Fibroblast of skin of left biceps (primary cell): Measurements from ENCODE around the gene TNFSF13B.
"Not testable (repeated sequence)": the region's sequence is repeated elsewhere in the genome, so short reads cannot be mapped to it uniquely, and the experiment has no call there.

Experiments used
- DNase-seq, 2 experiments: peaks; one replicate each; pipeline ENCODE4 v3.0.0-alpha.2; 2013; ENCODE audit warnings: low read depth in 2 of 2

TNFSF13B gene

DNA sequence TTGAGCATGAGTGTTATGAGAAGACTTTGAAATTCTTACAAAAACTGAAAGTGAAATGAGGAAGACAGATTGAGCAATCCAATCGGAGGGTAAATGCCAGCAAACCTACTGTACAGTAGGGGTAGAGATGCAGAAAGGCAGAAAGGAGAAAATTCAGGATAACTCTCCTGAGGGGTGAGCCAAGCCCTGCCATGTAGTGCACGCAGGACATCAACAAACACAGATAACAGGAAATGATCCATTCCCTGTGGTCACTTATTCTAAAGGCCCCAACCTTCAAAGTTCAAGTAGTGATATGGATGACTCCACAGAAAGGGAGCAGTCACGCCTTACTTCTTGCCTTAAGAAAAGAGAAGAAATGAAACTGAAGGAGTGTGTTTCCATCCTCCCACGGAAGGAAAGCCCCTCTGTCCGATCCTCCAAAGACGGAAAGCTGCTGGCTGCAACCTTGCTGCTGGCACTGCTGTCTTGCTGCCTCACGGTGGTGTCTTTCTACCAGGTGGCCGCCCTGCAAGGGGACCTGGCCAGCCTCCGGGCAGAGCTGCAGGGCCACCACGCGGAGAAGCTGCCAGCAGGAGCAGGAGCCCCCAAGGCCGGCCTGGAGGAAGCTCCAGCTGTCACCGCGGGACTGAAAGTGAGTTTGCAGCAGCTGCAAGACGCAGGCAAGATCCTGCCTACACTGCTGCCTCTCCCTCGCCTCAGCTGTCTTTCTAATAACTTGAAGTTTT lies at the start of gene TNFSF13B:
Gene TNFSF13B (plus strand): TSS at position 118 of the 728 bp plus-strand sequence. CDS start 178 bp downstream, at position 296.
- DNase-seq, result no peak

GRCh38 chr13:108220041-108220440 lies 49.5 kb upstream of the TNFSF13B start:
- no peak for DNase-seq

GRCh38 chr13:108223687-108224503 lies 45.6 kb upstream of the TNFSF13B start:
- DNase-seq, result no peak

GRCh38 chr13:108225440-108225839 lies 44.1 kb upstream of the TNFSF13B start:
- DNase-seq, result no peak

DNA sequence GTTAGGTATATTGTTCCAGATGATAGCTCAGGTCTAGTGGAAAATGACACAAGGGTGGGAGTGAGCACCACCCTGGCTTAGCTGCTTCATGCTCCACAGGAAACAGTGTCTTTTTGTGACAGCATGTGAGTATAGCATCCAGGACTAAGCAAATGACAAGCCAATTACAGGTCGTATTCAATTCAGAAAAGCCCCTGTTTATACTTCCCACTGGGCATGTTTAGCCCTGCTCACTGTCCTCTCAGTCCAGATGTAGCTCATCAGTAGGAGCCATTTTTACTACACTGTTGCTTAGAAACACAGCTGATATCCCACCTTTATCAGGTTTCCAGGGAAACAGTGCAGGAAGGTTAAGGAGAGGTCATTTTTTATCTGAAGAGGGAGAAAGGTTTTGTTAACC lies 43.3 kb upstream of the TNFSF13B start:
- DNase-seq, result no peak

DNA sequence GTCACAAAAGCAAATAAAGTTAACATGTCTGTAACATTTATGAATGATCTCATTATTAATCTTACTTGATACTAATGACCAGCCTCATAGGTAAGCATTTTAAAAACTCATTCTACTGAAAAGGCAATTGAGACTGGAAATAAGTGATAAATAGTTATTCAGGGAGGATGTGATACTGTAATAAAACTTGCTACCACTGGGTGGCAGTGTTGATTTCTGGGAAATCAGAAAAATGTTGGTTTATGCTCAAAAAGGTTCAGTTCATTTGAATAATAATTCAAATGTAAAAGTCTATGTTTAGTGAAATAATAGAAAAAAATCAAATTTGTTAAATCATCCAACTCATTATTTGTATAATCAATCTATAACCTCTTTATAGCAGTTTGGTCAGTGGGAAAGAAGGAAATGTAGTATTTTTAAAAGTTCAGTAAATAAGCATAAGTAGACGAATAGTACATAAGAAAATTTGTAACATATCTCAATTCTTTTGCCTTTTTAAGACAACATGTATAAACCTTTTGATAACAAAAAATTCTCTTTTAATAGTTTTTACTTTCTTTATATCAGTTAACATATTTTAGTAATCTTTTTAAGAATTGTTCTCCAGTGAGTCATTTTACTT lies 41.8 kb upstream of the TNFSF13B start:
- DNase-seq, result no peak

DNA sequence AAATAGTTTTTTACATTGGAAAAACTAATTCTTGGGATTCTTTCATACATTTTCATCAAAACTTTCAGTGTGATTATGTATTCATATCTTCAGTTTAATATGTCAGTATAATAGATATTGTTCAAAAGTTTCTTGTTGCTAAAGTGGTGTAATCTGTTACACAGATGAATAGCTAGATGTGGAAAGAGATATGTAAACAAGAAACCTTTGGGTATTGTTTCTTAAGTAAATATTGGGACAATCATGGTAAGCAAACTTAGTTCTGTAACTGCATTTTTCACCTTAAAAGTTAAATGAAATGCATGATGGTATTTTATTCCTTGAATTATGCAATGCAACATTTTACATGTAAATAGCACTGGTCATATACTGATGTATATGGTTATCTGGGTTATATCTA lies 39.1 kb upstream of the TNFSF13B start:
- DNase-seq, result no peak

DNA sequence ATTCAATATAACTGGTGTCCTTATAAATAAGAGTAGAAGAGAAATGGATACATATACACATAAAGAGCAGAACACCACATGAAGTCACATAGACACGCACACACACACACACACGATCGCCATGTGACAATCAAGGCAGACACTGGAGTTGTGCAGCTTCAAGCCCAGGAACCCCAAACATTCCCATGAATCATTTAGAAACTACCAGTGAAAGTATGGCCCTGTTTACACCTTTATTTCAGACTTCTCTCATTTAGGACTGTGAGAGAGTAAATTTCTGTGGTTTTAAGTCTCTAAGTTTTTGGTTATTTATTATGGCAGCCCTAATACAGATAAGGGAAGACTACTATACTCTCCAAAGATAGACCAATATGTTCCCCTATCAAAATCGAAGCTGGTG lies 20.4 kb upstream of the TNFSF13B start:
- no peak for DNase-seq

DNA sequence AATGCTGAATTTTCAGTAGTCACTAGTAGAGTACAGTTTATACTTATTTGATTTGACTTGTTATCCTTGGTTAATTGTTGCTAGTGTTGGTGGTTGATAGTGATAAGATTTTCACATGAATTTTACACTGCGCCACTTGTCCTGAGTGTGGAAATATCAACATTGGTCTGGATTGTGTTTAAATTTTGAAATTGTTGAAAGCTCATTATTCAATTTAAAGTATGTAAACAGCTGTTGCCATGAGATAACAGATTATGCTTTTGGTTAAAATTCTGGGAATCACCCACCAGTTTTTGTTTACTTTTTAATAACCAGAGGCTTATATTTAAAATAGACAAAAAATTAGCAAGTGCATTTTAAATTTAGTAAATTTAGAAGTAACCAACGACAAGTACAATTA lies 12.3 kb upstream of the TNFSF13B start:
- DNase-seq, result no peak

GRCh38 chr13:108263621-108264355 lies 5.7 kb upstream of the TNFSF13B start:
- DNase-seq, result no peak

DNA sequence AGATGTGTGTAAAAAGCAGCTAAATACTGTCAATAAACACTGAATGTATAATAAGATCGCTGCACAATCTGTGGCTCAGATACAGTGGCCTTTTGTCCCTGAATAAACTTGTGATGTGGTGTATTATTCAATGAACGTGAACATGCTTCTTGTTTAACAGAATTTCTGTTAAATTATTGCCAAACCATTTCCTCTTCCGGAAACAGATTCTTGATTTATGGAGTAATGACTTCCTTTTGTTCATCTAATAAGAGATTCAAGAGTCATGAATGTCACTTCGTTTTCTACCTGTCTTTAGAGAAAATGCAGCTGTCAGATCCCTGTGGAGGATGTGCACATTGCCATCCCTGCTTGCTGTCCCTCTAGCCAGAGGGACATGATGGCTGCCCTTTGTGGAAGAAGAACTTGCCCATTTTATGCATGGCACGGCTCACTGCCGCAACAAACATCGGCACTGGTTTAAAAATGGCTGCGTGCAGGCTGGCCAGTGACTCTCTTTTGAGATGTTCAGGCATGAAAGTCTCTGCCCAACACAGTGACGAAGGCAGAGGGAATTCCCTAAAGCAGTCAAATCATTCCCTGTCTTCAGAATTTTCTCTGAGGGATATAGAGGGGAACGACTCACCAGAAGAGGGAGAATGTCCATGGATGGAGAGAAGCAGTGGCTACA lies 3.1 kb upstream of the TNFSF13B start:
- no peak for DNase-seq

- no peak for DNase-seq
Observed at GRCh38 chr13:108267347-108267746, 2.2 kb upstream of the TNFSF13B start.

GRCh38 chr13:108267855-108268254 lies 1.7 kb upstream of the TNFSF13B start:
- DNase-seq, result not testable (repeated sequence)

GRCh38 chr13:108268466-108269112 lies 929 bp upstream of the TNFSF13B start:
- DNase-seq, result no peak

GRCh38 chr13:108270442-108270841 lies 924 bp downstream of the TNFSF13B start:
- DNase-seq, result no peak

DNA sequence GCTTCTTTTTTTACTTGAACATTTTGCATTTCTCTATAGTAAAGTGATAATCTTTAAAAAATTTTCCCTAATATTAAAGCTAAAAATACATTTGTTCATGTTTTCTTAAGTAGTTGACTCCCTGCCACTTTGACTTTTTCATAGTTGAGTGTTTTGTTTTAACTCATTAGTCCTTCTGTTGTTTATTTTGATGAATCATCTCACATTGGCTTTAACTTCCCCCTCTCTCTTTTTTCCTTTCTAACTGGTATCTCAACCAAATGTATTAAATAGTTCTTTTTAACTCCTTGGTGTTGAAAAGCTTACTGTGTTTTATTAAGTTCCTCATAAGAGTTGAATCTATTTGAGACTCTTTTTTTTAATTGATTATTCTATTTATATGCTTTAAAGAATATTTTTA lies 2.8 kb downstream of the TNFSF13B start:
- no peak for DNase-seq

GRCh38 chr13:108273429-108274118 lies 4.1 kb downstream of the TNFSF13B start:
- DNase-seq, result no peak

- no peak for DNase-seq
Observed at GRCh38 chr13:108274718-108275117, 5.2 kb downstream of the TNFSF13B start.

DNA sequence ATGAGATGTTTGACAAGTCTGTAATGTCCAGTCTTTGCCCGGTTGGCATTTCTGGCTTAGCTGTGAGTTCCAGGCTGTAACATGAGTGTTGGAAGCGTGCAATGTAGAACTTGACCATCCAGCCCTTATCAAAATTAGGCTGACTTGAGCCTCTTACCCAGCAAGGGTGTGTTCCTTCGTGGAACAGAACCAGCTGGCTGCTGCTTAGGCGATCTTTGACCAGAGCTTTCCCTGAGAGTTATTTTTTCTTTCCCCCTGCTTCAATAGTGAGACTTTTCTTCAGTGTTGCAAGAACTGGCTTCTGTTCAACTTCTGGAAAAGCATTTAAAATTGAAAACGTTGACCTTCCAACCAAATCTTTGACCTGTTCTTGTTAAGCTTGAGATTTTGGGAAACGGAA lies 6.5 kb downstream of the TNFSF13B start:
- no peak for DNase-seq

DNA sequence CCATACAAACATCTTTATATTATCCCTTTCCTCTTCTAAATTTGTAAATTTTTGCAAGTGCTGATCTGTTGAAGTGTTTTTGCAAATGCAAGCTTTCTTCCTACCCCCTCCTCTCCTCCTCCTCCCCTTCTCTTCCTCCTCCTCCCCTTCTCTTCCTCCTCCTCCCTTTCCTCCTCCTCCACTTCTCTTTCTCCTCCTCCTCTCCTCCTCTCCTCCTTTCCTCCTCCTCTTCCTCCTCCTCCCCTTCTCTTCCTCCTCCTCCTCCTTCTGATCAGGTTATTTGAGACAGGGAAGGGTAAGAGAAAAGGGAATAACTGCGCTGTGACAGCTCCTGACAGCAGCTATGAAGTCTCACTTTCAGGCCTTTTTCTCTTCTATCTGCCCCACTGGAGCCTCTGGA lies 8.9 kb downstream of the TNFSF13B start:
- no peak for DNase-seq
